SK-N-SH treated with all-trans-retinoic acid at 6 μM for 48 hours (cell line): ENCODE data around the gene LAD1.

ENCODE experiments used
- ATAC-seq: fragments of 200-7000 bp; cut with Tn5 transposase; 3 replicates; pipeline ENCODE4 v1.9.1; 2020; ENCODE audit warnings: mild to moderate bottlenecking, moderate library complexity
- ARNTL ChIP-seq: fragments of 450-650 bp; formaldehyde crosslinking; IDR thresholded peaks from 2 replicates; pipeline ENCODE4 v1.5.0; 2020; ENCODE audit warnings: low read depth, mild to moderate bottlenecking, moderate library complexity, borderline replicate concordance
- BACH2 ChIP-seq: fragments of 250-450 bp; sonication (Bioruptor Pico); IDR thresholded peaks from 2 replicates; pipeline ENCODE4 v1.9.0; 2021; ENCODE audit warnings: mild to moderate bottlenecking, borderline replicate concordance
- CSDC2 ChIP-seq: fragments of 250-450 bp; sonication (Bioruptor Pico); IDR thresholded peaks from 2 replicates; pipeline ENCODE4 v1.5.0; 2020; ENCODE audit warnings: mild to moderate bottlenecking, moderate library complexity
- ESRRG ChIP-seq: fragments of 250-450 bp; sonication (Bioruptor Pico); IDR thresholded peaks from 2 replicates; pipeline ENCODE4 v1.6.1; 2021; ENCODE audit warnings: mild to moderate bottlenecking
- GLIS3 ChIP-seq: fragments of 250-450 bp; sonication (Bioruptor Pico); IDR thresholded peaks from 2 replicates; pipeline ENCODE4 v1.5.0; 2020; ENCODE audit warnings: mild to moderate bottlenecking, moderate library complexity
- PPARA ChIP-seq: fragments of 250-450 bp; sonication (Bioruptor Pico); IDR thresholded peaks from 2 replicates; pipeline ENCODE4 v1.5.0; 2020; ENCODE audit warnings: mild to moderate bottlenecking, borderline replicate concordance
- RARB ChIP-seq: fragments of 250-450 bp; sonication (Bioruptor Pico); IDR thresholded peaks from 2 replicates; pipeline ENCODE4 v1.8.0; 2021; ENCODE audit warnings: mild to moderate bottlenecking, moderate library complexity
- SNAI2 ChIP-seq: fragments of 250-450 bp; sonication (Bioruptor Pico); IDR thresholded peaks from 2 replicates; pipeline ENCODE4 v1.5.0; 2020; ENCODE audit warnings: mild to moderate bottlenecking, moderate library complexity
- TOX ChIP-seq: fragments of 250-450 bp; sonication (Bioruptor Pico); IDR thresholded peaks from 2 replicates; pipeline ENCODE4 v1.8.0; 2021; ENCODE audit warnings: mild to moderate bottlenecking, moderate library complexity, borderline replicate concordance
- ZC3H10 ChIP-seq: fragments of 250-450 bp; sonication (Bioruptor Pico); IDR thresholded peaks from 2 replicates; pipeline ENCODE4 v1.5.1; 2021; ENCODE audit warnings: mild to moderate bottlenecking, moderate library complexity
- ZFP30 ChIP-seq: fragments of 450-650 bp; formaldehyde crosslinking; IDR thresholded peaks from 2 replicates; pipeline ENCODE4 v1.5.0; 2022; ENCODE audit warnings: mild to moderate bottlenecking, moderate library complexity
- ZNF565 ChIP-seq: fragments of 450-650 bp; formaldehyde crosslinking; conservative IDR thresholded peaks from 2 replicates; pipeline ENCODE4 v1.5.0; 2020; ENCODE audit warnings: low read depth, mild to moderate bottlenecking, moderate library complexity
- ZNF70 ChIP-seq: fragments of 450-650 bp; formaldehyde crosslinking; IDR thresholded peaks from 2 replicates; pipeline ENCODE4 v1.5.0; 2020; ENCODE audit warnings: mild to moderate bottlenecking, moderate library complexity
- ZNF8 ChIP-seq: fragments of 450-650 bp; formaldehyde crosslinking; IDR thresholded peaks from 2 replicates; pipeline ENCODE4 v1.5.0; 2020; ENCODE audit warnings: mild to moderate bottlenecking, moderate library complexity
- TF ChIP-seq, protein P1 (sequence below): fragments of 250-450 bp; sonication (Bioruptor Pico); IDR thresholded peaks from 2 replicates; pipeline ENCODE4 v1.5.1; 2020; ENCODE audit warnings: low read depth, mild to moderate bottlenecking, moderate library complexity
- TF ChIP-seq, protein P2 (sequence below): fragments of 250-450 bp; sonication (Bioruptor Pico); IDR thresholded peaks from 2 replicates; pipeline ENCODE4 v1.8.0; 2020; ENCODE audit warnings: mild to moderate bottlenecking, moderate library complexity, borderline replicate concordance
- TF ChIP-seq, protein P3 (sequence below): fragments of 250-450 bp; sonication (Bioruptor Pico); IDR thresholded peaks from 2 replicates; pipeline ENCODE4 v1.8.0; 2021; ENCODE audit warnings: low read depth, mild to moderate bottlenecking, moderate library complexity, borderline replicate concordance
- TF ChIP-seq, protein P4 (sequence below): fragments of 250-450 bp; sonication (Bioruptor Pico); IDR thresholded peaks from 2 replicates; pipeline ENCODE4 v1.5.1; 2021; ENCODE audit warnings: mild to moderate bottlenecking, moderate library complexity
- TF ChIP-seq, protein P5 (sequence below): fragments of 250-450 bp; sonication (Bioruptor Pico); IDR thresholded peaks from 2 replicates; pipeline ENCODE4 v1.5.0; 2020; ENCODE audit warnings: mild to moderate bottlenecking, moderate library complexity

Gene LAD1

DNA sequence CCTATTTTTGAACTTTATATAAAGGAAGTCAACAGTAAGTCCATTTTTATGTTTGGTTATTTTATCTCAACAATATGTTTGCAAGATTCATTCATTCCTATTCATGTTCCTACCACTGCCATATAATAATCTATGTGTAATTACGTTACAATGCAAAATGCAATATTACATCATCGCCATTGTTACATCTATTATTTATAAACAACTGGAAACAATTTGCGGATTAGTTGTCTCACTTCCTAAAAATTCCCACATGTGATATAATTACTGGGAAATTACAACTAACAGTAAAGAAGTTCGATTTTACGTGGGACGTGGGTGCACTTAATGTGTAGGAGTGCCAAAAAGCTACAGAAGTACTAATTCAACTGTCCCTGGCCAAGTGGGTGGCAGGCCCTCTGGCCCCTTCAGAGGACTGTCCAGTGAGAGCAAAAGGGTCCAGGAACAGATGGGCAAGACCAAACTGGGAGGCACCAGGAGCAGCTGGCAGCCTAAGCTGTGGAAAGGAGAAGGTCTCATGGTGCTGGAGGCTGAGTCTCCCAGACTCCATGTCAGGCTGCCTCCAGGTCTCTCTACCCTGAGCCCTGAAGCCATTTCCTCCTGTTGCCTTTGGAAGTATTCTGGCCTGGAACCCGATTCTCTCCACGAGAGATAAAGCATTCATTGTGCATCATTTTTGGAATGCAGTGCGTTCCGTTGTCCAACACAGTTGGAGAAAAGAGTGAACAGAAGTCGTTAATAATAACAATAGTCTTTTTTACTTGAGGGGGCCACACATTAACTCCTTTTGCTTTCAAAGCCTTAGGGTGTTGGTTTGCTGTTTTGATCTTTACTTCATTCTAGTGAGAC, 64.6 kb downstream of the LAD1 start:
- no peak for ATAC-seq
- TF ChIP-seq, protein P1, sequence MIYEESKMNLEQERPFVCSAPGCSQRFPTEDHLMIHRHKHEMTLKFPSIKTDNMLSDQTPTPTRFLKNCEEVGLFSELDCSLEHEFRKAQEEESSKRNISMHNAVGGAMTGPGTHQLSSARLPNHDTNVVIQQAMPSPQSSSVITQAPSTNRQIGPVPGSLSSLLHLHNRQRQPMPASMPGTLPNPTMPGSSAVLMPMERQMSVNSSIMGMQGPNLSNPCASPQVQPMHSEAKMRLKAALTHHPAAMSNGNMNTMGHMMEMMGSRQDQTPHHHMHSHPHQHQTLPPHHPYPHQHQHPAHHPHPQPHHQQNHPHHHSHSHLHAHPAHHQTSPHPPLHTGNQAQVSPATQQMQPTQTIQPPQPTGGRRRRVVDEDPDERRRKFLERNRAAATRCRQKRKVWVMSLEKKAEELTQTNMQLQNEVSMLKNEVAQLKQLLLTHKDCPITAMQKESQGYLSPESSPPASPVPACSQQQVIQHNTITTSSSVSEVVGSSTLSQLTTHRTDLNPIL (CRISPR knock-in tag), result no peak
- TF ChIP-seq PPARA (CRISPR knock-in tag), result no peak
- TF ChIP-seq, protein P2, sequence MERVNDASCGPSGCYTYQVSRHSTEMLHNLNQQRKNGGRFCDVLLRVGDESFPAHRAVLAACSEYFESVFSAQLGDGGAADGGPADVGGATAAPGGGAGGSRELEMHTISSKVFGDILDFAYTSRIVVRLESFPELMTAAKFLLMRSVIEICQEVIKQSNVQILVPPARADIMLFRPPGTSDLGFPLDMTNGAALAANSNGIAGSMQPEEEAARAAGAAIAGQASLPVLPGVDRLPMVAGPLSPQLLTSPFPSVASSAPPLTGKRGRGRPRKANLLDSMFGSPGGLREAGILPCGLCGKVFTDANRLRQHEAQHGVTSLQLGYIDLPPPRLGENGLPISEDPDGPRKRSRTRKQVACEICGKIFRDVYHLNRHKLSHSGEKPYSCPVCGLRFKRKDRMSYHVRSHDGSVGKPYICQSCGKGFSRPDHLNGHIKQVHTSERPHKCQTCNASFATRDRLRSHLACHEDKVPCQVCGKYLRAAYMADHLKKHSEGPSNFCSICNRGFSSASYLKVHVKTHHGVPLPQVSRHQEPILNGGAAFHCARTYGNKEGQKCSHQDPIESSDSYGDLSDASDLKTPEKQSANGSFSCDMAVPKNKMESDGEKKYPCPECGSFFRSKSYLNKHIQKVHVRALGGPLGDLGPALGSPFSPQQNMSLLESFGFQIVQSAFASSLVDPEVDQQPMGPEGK (CRISPR knock-in tag), result no peak
- TF ChIP-seq SNAI2 (CRISPR knock-in tag), result no peak
- no peak for TF ChIP-seq CSDC2
- TF ChIP-seq GLIS3 (CRISPR knock-in tag), result no peak
- TF ChIP-seq, protein P3, sequence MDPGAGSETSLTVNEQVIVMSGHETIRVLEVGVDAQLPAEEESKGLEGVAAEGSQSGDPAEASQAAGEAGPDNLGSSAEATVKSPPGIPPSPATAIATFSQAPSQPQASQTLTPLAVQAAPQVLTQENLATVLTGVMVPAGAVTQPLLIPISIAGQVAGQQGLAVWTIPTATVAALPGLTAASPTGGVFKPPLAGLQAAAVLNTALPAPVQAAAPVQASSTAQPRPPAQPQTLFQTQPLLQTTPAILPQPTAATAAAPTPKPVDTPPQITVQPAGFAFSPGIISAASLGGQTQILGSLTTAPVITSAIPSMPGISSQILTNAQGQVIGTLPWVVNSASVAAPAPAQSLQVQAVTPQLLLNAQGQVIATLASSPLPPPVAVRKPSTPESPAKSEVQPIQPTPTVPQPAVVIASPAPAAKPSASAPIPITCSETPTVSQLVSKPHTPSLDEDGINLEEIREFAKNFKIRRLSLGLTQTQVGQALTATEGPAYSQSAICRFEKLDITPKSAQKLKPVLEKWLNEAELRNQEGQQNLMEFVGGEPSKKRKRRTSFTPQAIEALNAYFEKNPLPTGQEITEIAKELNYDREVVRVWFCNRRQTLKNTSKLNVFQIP, result no peak
- TF ChIP-seq ZNF8 (CRISPR knock-in tag), result no peak
- TF ChIP-seq ZNF565 (CRISPR knock-in tag), result no peak
- TF ChIP-seq, protein P4, sequence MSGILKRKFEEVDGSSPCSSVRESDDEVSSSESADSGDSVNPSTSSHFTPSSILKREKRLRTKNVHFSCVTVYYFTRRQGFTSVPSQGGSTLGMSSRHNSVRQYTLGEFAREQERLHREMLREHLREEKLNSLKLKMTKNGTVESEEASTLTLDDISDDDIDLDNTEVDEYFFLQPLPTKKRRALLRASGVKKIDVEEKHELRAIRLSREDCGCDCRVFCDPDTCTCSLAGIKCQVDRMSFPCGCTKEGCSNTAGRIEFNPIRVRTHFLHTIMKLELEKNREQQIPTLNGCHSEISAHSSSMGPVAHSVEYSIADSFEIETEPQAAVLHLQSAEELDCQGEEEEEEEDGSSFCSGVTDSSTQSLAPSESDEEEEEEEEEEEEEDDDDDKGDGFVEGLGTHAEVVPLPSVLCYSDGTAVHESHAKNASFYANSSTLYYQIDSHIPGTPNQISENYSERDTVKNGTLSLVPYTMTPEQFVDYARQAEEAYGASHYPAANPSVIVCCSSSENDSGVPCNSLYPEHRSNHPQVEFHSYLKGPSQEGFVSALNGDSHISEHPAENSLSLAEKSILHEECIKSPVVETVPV (CRISPR knock-in tag), result no peak
- TF ChIP-seq ARNTL (CRISPR knock-in tag), result no peak
- TF ChIP-seq BACH2 (CRISPR knock-in tag), result no peak
- TF ChIP-seq, protein P5, sequence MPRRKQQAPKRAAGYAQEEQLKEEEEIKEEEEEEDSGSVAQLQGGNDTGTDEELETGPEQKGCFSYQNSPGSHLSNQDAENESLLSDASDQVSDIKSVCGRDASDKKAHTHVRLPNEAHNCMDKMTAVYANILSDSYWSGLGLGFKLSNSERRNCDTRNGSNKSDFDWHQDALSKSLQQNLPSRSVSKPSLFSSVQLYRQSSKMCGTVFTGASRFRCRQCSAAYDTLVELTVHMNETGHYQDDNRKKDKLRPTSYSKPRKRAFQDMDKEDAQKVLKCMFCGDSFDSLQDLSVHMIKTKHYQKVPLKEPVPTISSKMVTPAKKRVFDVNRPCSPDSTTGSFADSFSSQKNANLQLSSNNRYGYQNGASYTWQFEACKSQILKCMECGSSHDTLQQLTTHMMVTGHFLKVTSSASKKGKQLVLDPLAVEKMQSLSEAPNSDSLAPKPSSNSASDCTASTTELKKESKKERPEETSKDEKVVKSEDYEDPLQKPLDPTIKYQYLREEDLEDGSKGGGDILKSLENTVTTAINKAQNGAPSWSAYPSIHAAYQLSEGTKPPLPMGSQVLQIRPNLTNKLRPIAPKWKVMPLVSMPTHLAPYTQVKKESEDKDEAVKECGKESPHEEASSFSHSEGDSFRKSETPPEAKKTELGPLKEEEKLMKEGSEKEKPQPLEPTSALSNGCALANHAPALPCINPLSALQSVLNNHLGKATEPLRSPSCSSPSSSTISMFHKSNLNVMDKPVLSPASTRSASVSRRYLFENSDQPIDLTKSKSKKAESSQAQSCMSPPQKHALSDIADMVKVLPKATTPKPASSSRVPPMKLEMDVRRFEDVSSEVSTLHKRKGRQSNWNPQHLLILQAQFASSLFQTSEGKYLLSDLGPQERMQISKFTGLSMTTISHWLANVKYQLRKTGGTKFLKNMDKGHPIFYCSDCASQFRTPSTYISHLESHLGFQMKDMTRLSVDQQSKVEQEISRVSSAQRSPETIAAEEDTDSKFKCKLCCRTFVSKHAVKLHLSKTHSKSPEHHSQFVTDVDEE (CRISPR knock-in tag), result no peak
- no peak for TF ChIP-seq RARB (CRISPR knock-in tag)
- TF ChIP-seq TOX (CRISPR knock-in tag), result no peak

DNA sequence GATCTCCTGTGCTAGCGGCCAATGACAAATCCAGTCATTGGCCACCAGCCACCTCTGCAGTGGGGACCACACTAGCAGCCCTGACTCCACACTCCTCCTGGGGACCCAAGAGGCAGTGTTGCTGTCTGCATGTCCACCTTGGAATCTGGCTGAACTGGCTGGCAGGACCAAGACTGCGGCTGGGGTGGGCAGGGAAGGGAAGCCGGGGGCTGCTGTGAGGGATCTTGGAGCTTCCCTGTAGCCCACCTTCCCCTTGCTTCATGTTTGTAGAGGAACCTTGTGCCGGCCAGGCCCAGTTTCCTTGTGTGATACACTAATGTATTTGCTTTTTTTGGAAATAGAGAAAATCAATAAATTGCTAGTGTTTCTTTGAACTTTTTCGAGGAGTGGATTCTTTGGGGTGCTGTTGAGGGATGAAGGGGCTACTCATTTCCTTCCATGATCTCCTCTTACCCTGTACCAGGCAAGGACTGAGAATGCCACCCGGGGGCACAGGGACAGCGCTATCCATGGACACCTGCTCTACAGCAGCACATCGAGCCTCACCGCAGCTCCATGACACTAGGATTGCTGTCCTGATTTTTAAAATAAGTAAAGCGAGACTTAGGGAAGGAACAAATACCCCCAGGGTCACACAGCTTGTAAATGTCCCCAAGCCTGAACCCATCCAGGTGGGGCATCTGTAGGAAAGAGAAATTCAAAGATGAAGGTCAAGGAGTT, 66.3 kb downstream of the LAD1 start:
- ATAC-seq, result no peak
- TF ChIP-seq, protein P2 (CRISPR knock-in tag), result no peak
- TF ChIP-seq ZNF70 (CRISPR knock-in tag) (no peak), SNAI2 (CRISPR knock-in tag) (no peak), RARB (CRISPR knock-in tag) (no peak), ZC3H10 (CRISPR knock-in tag) (no peak), ESRRG (CRISPR knock-in tag) (no peak), ZFP30 (no peak)
- TF ChIP-seq, protein P5 (CRISPR knock-in tag), result no peak
- TF ChIP-seq, protein P1 (CRISPR knock-in tag), result no peak
